ENCODE data around the gene CAMK2D.

- TF ChIP-seq ZFP30 (CRISPR knock-in tag; IDR thresholded peaks at IDR 0.05) (no peak), OSR1 (CRISPR knock-in tag; IDR thresholded peaks at IDR 0.05) (no peak), GLIS3 (CRISPR knock-in tag; IDR thresholded peaks at IDR 0.05) (no peak), ZFP3 (CRISPR knock-in tag; IDR thresholded peaks at IDR 0.05) (no peak), ISL1 (CRISPR knock-in tag; IDR thresholded peaks at IDR 0.05) (no peak), TSHZ2 (CRISPR knock-in tag; IDR thresholded peaks at IDR 0.05) (no peak), BACH2 (CRISPR knock-in tag; IDR thresholded peaks at IDR 0.05; ENCODE audit: borderline replicate concordance) (no peak), POU6F1 (CRISPR knock-in tag; IDR thresholded peaks at IDR 0.05; ENCODE audit: borderline replicate concordance, low read depth) (no peak), CREB5 (CRISPR knock-in tag; IDR thresholded peaks at IDR 0.05; ENCODE audit: low read depth) (no peak)
Measured at GRCh38 chr4:113556382-113557134, 205.0 kb downstream of the CAMK2D start.
